Measurements from ENCODE around the gene ZNF398.

Gene ZNF398

GRCh38 chr7:149181450-149181790 is 34.2 kb downstream of the ZNF398 start:
- Histone ChIP-seq H3K4me1 (ENCODE audit: control insufficient read depth, insufficient read depth, low read length) (no peaks in the 10 kb centered on the region), H3K27me3 (ENCODE audit: control insufficient read depth, insufficient read depth, low read length) (no peaks in the 10 kb centered on the region), H3K27ac (ENCODE audit: low read depth, low read length) (no peak overlapping the region), H3K9ac (ENCODE audit: low read depth, low read length) (no peak overlapping the region), H3K4me3 (ENCODE audit: low read depth, low read length) (no peak overlapping the region), H3K9me3 (ENCODE audit: control insufficient read depth, insufficient read depth, low read length) (no peaks in the 10 kb centered on the region), H3K36me3 (ENCODE audit: control insufficient read depth, insufficient read depth, low read length) (peaks cover 64% of the 10 kb centered on the region)

GRCh38 chr7:149184274-149184673 is 37.0 kb downstream of the ZNF398 start:
- Histone ChIP-seq H3K27me3 (ENCODE audit: control insufficient read depth, insufficient read depth, low read length) (no peaks in the 10 kb centered on the region), H3K27ac (ENCODE audit: low read depth, low read length) (no peak overlapping the region), H3K36me3 (ENCODE audit: control insufficient read depth, insufficient read depth, low read length) (peaks cover 37% of the 10 kb centered on the region), H3K4me3 (ENCODE audit: low read depth, low read length) (no peak overlapping the region), H3K9ac (ENCODE audit: low read depth, low read length) (no peak overlapping the region), H3K4me1 (ENCODE audit: control insufficient read depth, insufficient read depth, low read length) (no peaks in the 10 kb centered on the region), H3K9me3 (ENCODE audit: control insufficient read depth, insufficient read depth, low read length) (no peaks in the 10 kb centered on the region)

- H3K4me3 ChIP-seq (ENCODE audit: low read depth, low read length): no peak overlapping the region
- no peaks in the 10 kb centered on the region for H3K27me3 ChIP-seq (ENCODE audit: control insufficient read depth, insufficient read depth, low read length)
- no peak overlapping the region for H3K27ac ChIP-seq (ENCODE audit: low read depth, low read length)
- H3K9ac ChIP-seq (ENCODE audit: low read depth, low read length): no peak overlapping the region
- H3K4me1 ChIP-seq (ENCODE audit: control insufficient read depth, insufficient read depth, low read length): no peaks in the 10 kb centered on the region
- no peaks in the 10 kb centered on the region for H3K9me3 ChIP-seq (ENCODE audit: control insufficient read depth, insufficient read depth, low read length)
- H3K36me3 ChIP-seq (ENCODE audit: control insufficient read depth, insufficient read depth, low read length): no peaks in the 10 kb centered on the region
These were observed 41.0 kb downstream of the ZNF398 start for GRCh38 chr7:149188213-149188612.

GRCh38 chr7:149188637-149189259 is 41.5 kb downstream of the ZNF398 start:
- no peak overlapping the region for H3K27ac ChIP-seq (ENCODE audit: low read depth, low read length)
- H3K4me3 ChIP-seq (ENCODE audit: low read depth, low read length): no peak overlapping the region
- no peaks in the 10 kb centered on the region for H3K27me3 ChIP-seq (ENCODE audit: control insufficient read depth, insufficient read depth, low read length)
- H3K4me1 ChIP-seq (ENCODE audit: control insufficient read depth, insufficient read depth, low read length): no peaks in the 10 kb centered on the region
- no peaks in the 10 kb centered on the region for H3K36me3 ChIP-seq (ENCODE audit: control insufficient read depth, insufficient read depth, low read length)
- no peaks in the 10 kb centered on the region for H3K9me3 ChIP-seq (ENCODE audit: control insufficient read depth, insufficient read depth, low read length)
- H3K9ac ChIP-seq (ENCODE audit: low read depth, low read length): no peak overlapping the region

GRCh38 chr7:149191851-149192250 is 44.6 kb downstream of the ZNF398 start:
- Histone ChIP-seq H3K27ac (ENCODE audit: low read depth, low read length) (no peak overlapping the region), H3K9me3 (ENCODE audit: control insufficient read depth, insufficient read depth, low read length) (no peaks in the 10 kb centered on the region), H3K9ac (ENCODE audit: low read depth, low read length) (no peak overlapping the region), H3K27me3 (ENCODE audit: control insufficient read depth, insufficient read depth, low read length) (no peaks in the 10 kb centered on the region), H3K4me3 (ENCODE audit: low read depth, low read length) (no peak overlapping the region), H3K4me1 (ENCODE audit: control insufficient read depth, insufficient read depth, low read length) (peaks cover 4% of the 10 kb centered on the region; the same call in 1 of the 2 replicates), H3K36me3 (ENCODE audit: control insufficient read depth, insufficient read depth, low read length) (no peaks in the 10 kb centered on the region)

GRCh38 chr7:149194799-149195179 is 47.5 kb downstream of the ZNF398 start:
- H3K27me3 ChIP-seq (ENCODE audit: control insufficient read depth, insufficient read depth, low read length): no peaks in the 10 kb centered on the region
- peaks cover 22% of the 10 kb centered on the region for H3K36me3 ChIP-seq (ENCODE audit: control insufficient read depth, insufficient read depth, low read length)
- 0 out of 2 replicates have a peak overlapping the region, but pooled peaks have one; percentile 93 for H3K9ac ChIP-seq (ENCODE audit: low read depth, low read length)
- no peak overlapping the region for H3K27ac ChIP-seq (ENCODE audit: low read depth, low read length)
- no peaks in the 10 kb centered on the region for H3K9me3 ChIP-seq (ENCODE audit: control insufficient read depth, insufficient read depth, low read length)
- H3K4me3 ChIP-seq (ENCODE audit: low read depth, low read length): peak overlapping the region; percentile 98
- peaks cover 4% of the 10 kb centered on the region; the same call in 1 of the 2 replicates for H3K4me1 ChIP-seq (ENCODE audit: control insufficient read depth, insufficient read depth, low read length)

- peak within 1 kb of the TSS; percentile 93 for H3K9ac ChIP-seq (ENCODE audit: low read depth, low read length)
- H3K9me3 ChIP-seq (ENCODE audit: control insufficient read depth, insufficient read depth, low read length): no peaks in the 10 kb centered on the region
- peaks cover 29% of the 10 kb centered on the region for H3K36me3 ChIP-seq (ENCODE audit: control insufficient read depth, insufficient read depth, low read length)
- peak within 1 kb of the TSS; percentile 94 for H3K27ac ChIP-seq (ENCODE audit: low read depth, low read length)
- peaks cover 4% of the 10 kb centered on the region; the same call in 1 of the 2 replicates for H3K4me1 ChIP-seq (ENCODE audit: control insufficient read depth, insufficient read depth, low read length)
- H3K27me3 ChIP-seq (ENCODE audit: control insufficient read depth, insufficient read depth, low read length): no peaks in the 10 kb centered on the region
- H3K4me3 ChIP-seq (ENCODE audit: low read depth, low read length): peak within 1 kb of the TSS; percentile 98
These were observed 48.2 kb downstream of the ZNF398 start, which contains the start of gene ZNF282 for GRCh38 chr7:149195180-149196150. Gene ZNF282, plus strand, starts transcription at chr7:149195546. Its CDS starts 44 bp downstream, at chr7:149195590.

- Histone ChIP-seq H3K9ac (ENCODE audit: low read depth, low read length) (peak overlapping the region; percentile 93), H3K27me3 (ENCODE audit: control insufficient read depth, insufficient read depth, low read length) (no peaks in the 10 kb centered on the region), H3K4me3 (ENCODE audit: low read depth, low read length) (peak overlapping the region; percentile 98), H3K9me3 (ENCODE audit: control insufficient read depth, insufficient read depth, low read length) (no peaks in the 10 kb centered on the region), H3K4me1 (ENCODE audit: control insufficient read depth, insufficient read depth, low read length) (peaks cover 4% of the 10 kb centered on the region; the same call in 1 of the 2 replicates), H3K36me3 (ENCODE audit: control insufficient read depth, insufficient read depth, low read length) (peaks cover 36% of the 10 kb centered on the region), H3K27ac (ENCODE audit: low read depth, low read length) (peak overlapping the region; percentile 28)
These were observed 49.0 kb downstream of the ZNF398 start for GRCh38 chr7:149196151-149196704.

GRCh38 chr7:149196705-149197171 is 49.5 kb downstream of the ZNF398 start:
- H3K4me3 ChIP-seq (ENCODE audit: low read depth, low read length): peak overlapping the region; percentile 98
- H3K36me3 ChIP-seq (ENCODE audit: control insufficient read depth, insufficient read depth, low read length): peaks cover 41% of the 10 kb centered on the region
- H3K27ac ChIP-seq (ENCODE audit: low read depth, low read length): peak overlapping the region; percentile 28
- peak overlapping the region; percentile 93 for H3K9ac ChIP-seq (ENCODE audit: low read depth, low read length)
- H3K9me3 ChIP-seq (ENCODE audit: control insufficient read depth, insufficient read depth, low read length): no peaks in the 10 kb centered on the region
- peaks cover 4% of the 10 kb centered on the region; the same call in 1 of the 2 replicates for H3K4me1 ChIP-seq (ENCODE audit: control insufficient read depth, insufficient read depth, low read length)
- no peaks in the 10 kb centered on the region for H3K27me3 ChIP-seq (ENCODE audit: control insufficient read depth, insufficient read depth, low read length)

- Histone ChIP-seq H3K4me1 (ENCODE audit: control insufficient read depth, insufficient read depth, low read length) (peaks cover 4% of the 10 kb centered on the region; the same call in 1 of the 2 replicates), H3K9ac (ENCODE audit: low read depth, low read length) (no peak overlapping the region), H3K27ac (ENCODE audit: low read depth, low read length) (no peak overlapping the region), H3K27me3 (ENCODE audit: control insufficient read depth, insufficient read depth, low read length) (no peaks in the 10 kb centered on the region), H3K9me3 (ENCODE audit: control insufficient read depth, insufficient read depth, low read length) (no peaks in the 10 kb centered on the region), H3K36me3 (ENCODE audit: control insufficient read depth, insufficient read depth, low read length) (peaks cover 48% of the 10 kb centered on the region), H3K4me3 (ENCODE audit: low read depth, low read length) (no peak overlapping the region)
These were observed 50.4 kb downstream of the ZNF398 start for GRCh38 chr7:149197675-149198074.
